Measurements from ENCODE around the gene TXNDC17.
"Not testable (repeated sequence)": the region's sequence is repeated elsewhere in the genome, so short reads cannot be mapped to it uniquely, and the experiment has no call there.

Gene TXNDC17

GRCh38 chr17:6651354-6651918 is 10.6 kb downstream of the TXNDC17 start, which contains the start of the genes C17orf100 and MED31:
Gene C17orf100, plus strand, starts transcription at chr17:6651762. Its CDS starts 152 bp downstream, at chr17:6651914.
Gene MED31, minus strand, starts transcription at chr17:6651605. Its CDS starts 77 bp downstream, at chr17:6651528.
- Histone ChIP-seq H2AFZ (ENCODE audit: low read length, unreplicated experiment) (peak within 1 kb of the TSS; percentile 97), H3K27ac (ENCODE audit: low read depth, low read length) (peak within 1 kb of the TSS; percentile 97), H3K27me3 (ENCODE audit: insufficient read depth, low read length) (peaks cover 12% of the 10 kb centered on the region; the same call in 1 of the 2 replicates), H3K4me3 (ENCODE audit: low read depth, low read length) (peak within 1 kb of the TSS; percentile 96), H3K36me3 (ENCODE audit: insufficient read depth, low read length) (no peaks in the 10 kb centered on the region), H3K79me2 (ENCODE audit: control insufficient read depth, insufficient read depth, low read length, unreplicated experiment) (peaks cover 55% of the 10 kb centered on the region), H3K4me1 (ENCODE audit: control insufficient read depth, insufficient read depth, low read length, unreplicated experiment) (peaks cover 24% of the 10 kb centered on the region)

GRCh38 chr17:6651919-6652452 is 11.1 kb downstream of the TXNDC17 start:
- no peaks in the 10 kb centered on the region for H3K36me3 ChIP-seq (ENCODE audit: insufficient read depth, low read length)
- H3K27me3 ChIP-seq (ENCODE audit: insufficient read depth, low read length): peaks cover 12% of the 10 kb centered on the region; the same call in 1 of the 2 replicates
- H3K27ac ChIP-seq (ENCODE audit: low read depth, low read length): peak overlapping the region; percentile 97
- H3K4me3 ChIP-seq (ENCODE audit: low read depth, low read length): peak overlapping the region; percentile 96
- peaks cover 55% of the 10 kb centered on the region for H3K79me2 ChIP-seq (ENCODE audit: control insufficient read depth, insufficient read depth, low read length, unreplicated experiment)
- peak overlapping the region; percentile 97 for H2AFZ ChIP-seq (ENCODE audit: low read length, unreplicated experiment)
- H3K4me1 ChIP-seq (ENCODE audit: control insufficient read depth, insufficient read depth, low read length, unreplicated experiment): peaks cover 24% of the 10 kb centered on the region

- H3K4me3 ChIP-seq (ENCODE audit: low read depth, low read length): peak overlapping the region; percentile 30; the same call in 1 of the 2 replicates
- H3K79me2 ChIP-seq (ENCODE audit: control insufficient read depth, insufficient read depth, low read length, unreplicated experiment): peaks cover 26% of the 10 kb centered on the region
- H3K4me1 ChIP-seq (ENCODE audit: control insufficient read depth, insufficient read depth, low read length, unreplicated experiment): peaks cover 22% of the 10 kb centered on the region
- no peaks in the 10 kb centered on the region for H3K36me3 ChIP-seq (ENCODE audit: insufficient read depth, low read length)
- H3K27ac ChIP-seq (ENCODE audit: low read depth, low read length): no peak overlapping the region
- H3K27me3 ChIP-seq (ENCODE audit: insufficient read depth, low read length): peaks cover 26% of the 10 kb centered on the region
- no peak overlapping the region for H2AFZ ChIP-seq (ENCODE audit: low read length, unreplicated experiment)
These were observed 14.2 kb downstream of the TXNDC17 start for GRCh38 chr17:6654841-6655731.

GRCh38 chr17:6655732-6656361 is 15.0 kb downstream of the TXNDC17 start:
- Histone ChIP-seq H3K27me3 (ENCODE audit: insufficient read depth, low read length) (peaks cover 31% of the 10 kb centered on the region), H3K4me1 (ENCODE audit: control insufficient read depth, insufficient read depth, low read length, unreplicated experiment) (peaks cover 18% of the 10 kb centered on the region), H3K79me2 (ENCODE audit: control insufficient read depth, insufficient read depth, low read length, unreplicated experiment) (peaks cover 20% of the 10 kb centered on the region), H3K4me3 (ENCODE audit: low read depth, low read length) (peak overlapping the region; percentile 30; the same call in 1 of the 2 replicates)
- not testable (repeated sequence) for H3K27ac ChIP-seq (ENCODE audit: low read depth, low read length); H3K36me3 ChIP-seq (ENCODE audit: insufficient read depth, low read length); H2AFZ ChIP-seq (ENCODE audit: low read length, unreplicated experiment)

GRCh38 chr17:6656797-6657632 is 16.2 kb downstream of the TXNDC17 start:
- not testable (repeated sequence) for H3K27ac ChIP-seq (ENCODE audit: low read depth, low read length); H2AFZ ChIP-seq (ENCODE audit: low read length, unreplicated experiment); H3K36me3 ChIP-seq (ENCODE audit: insufficient read depth, low read length)
- peaks cover 12% of the 10 kb centered on the region for H3K79me2 ChIP-seq (ENCODE audit: control insufficient read depth, insufficient read depth, low read length, unreplicated experiment)
- peaks cover 35% of the 10 kb centered on the region for H3K27me3 ChIP-seq (ENCODE audit: insufficient read depth, low read length)
- peak overlapping the region; percentile 50 for H3K4me3 ChIP-seq (ENCODE audit: low read depth, low read length)
- peaks cover 18% of the 10 kb centered on the region for H3K4me1 ChIP-seq (ENCODE audit: control insufficient read depth, insufficient read depth, low read length, unreplicated experiment)

GRCh38 chr17:6657633-6658287 is 16.9 kb downstream of the TXNDC17 start:
- Histone ChIP-seq H3K27me3 (ENCODE audit: insufficient read depth, low read length) (peaks cover 39% of the 10 kb centered on the region), H3K79me2 (ENCODE audit: control insufficient read depth, insufficient read depth, low read length, unreplicated experiment) (peaks cover 7% of the 10 kb centered on the region), H3K4me1 (ENCODE audit: control insufficient read depth, insufficient read depth, low read length, unreplicated experiment) (peaks cover 18% of the 10 kb centered on the region), H3K4me3 (ENCODE audit: low read depth, low read length) (no peak overlapping the region), H3K36me3 (ENCODE audit: insufficient read depth, low read length) (no peaks in the 10 kb centered on the region), H3K27ac (ENCODE audit: low read depth, low read length) (no peak overlapping the region), H2AFZ (ENCODE audit: low read length, unreplicated experiment) (no peak overlapping the region)

GRCh38 chr17:6658411-6658810 is 17.6 kb downstream of the TXNDC17 start:
- peaks cover 12% of the 10 kb centered on the region for H3K4me1 ChIP-seq (ENCODE audit: control insufficient read depth, insufficient read depth, low read length, unreplicated experiment)
- H3K27me3 ChIP-seq (ENCODE audit: insufficient read depth, low read length): peaks cover 39% of the 10 kb centered on the region
- not testable (repeated sequence) for H3K27ac ChIP-seq (ENCODE audit: low read depth, low read length); H3K4me3 ChIP-seq (ENCODE audit: low read depth, low read length); H3K79me2 ChIP-seq (ENCODE audit: control insufficient read depth, insufficient read depth, low read length, unreplicated experiment); H3K36me3 ChIP-seq (ENCODE audit: insufficient read depth, low read length); H2AFZ ChIP-seq (ENCODE audit: low read length, unreplicated experiment)

GRCh38 chr17:6660101-6660500 is 19.2 kb downstream of the TXNDC17 start:
- Histone ChIP-seq H3K4me3 (ENCODE audit: low read depth, low read length) (no peak overlapping the region), H3K27ac (ENCODE audit: low read depth, low read length) (no peak overlapping the region), H3K27me3 (ENCODE audit: insufficient read depth, low read length) (peaks cover 33% of the 10 kb centered on the region), H3K79me2 (ENCODE audit: control insufficient read depth, insufficient read depth, low read length, unreplicated experiment) (no peaks in the 10 kb centered on the region), H3K36me3 (ENCODE audit: insufficient read depth, low read length) (no peaks in the 10 kb centered on the region), H2AFZ (ENCODE audit: low read length, unreplicated experiment) (no peak overlapping the region), H3K4me1 (ENCODE audit: control insufficient read depth, insufficient read depth, low read length, unreplicated experiment) (peaks cover 6% of the 10 kb centered on the region)

GRCh38 chr17:6660805-6661463 is 20.1 kb downstream of the TXNDC17 start:
- Histone ChIP-seq H3K36me3 (ENCODE audit: insufficient read depth, low read length) (no peaks in the 10 kb centered on the region), H2AFZ (ENCODE audit: low read length, unreplicated experiment) (no peak overlapping the region), H3K27ac (ENCODE audit: low read depth, low read length) (no peak overlapping the region), H3K27me3 (ENCODE audit: insufficient read depth, low read length) (peaks cover 27% of the 10 kb centered on the region), H3K79me2 (ENCODE audit: control insufficient read depth, insufficient read depth, low read length, unreplicated experiment) (no peaks in the 10 kb centered on the region), H3K4me3 (ENCODE audit: low read depth, low read length) (no peak overlapping the region), H3K4me1 (ENCODE audit: control insufficient read depth, insufficient read depth, low read length, unreplicated experiment) (no peaks in the 10 kb centered on the region)
